ENCODE results near the gene DEDD. TPM values are rescaled to one million over a fixed set of nuclear protein-coding genes. Genes with fewer than 3 reads are reported as not detected.

The DEDD gene
- total RNA-seq, 1 donor from 2014 or later, result 40.9 TPM

DNA sequence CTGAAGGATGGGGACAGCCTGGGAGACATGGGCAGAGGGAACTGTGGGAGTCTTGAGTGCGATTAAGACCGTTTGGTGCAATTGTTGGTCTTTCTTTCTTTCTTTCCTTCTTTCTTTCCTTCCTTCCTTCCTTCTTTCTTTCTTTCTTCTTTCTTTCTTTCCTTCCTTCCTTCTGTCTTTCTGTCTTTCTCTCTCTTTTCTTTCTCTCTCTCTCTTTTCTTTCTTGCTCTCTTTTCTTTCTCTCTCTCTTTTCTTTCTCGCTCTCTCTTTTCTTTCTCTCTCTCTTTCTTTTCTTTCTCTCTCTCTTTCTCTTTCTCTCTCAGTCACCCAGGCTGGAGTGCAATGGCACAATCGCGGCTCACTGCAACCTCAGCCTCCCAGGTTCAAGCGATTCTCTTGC lies 37.2 kb downstream of the DEDD start:
- Histone ChIP-seq H3K9ac (ENCODE audit: low read length) (no peak overlapping the region), H4K20me1 (ENCODE audit: insufficient read depth, low read length) (peaks cover 13% of the 10 kb centered on the region), H2AFZ (ENCODE audit: low read depth, low read length) (no peak overlapping the region), H3K4me1 (ENCODE audit: insufficient read depth, low read length) (peaks cover 27% of the 10 kb centered on the region), H3K9me3 (ENCODE audit: insufficient read depth, low read depth, low read length) (no peaks in the 10 kb centered on the region), H3K4me3 (ENCODE audit: insufficient read depth, low read depth, low read length) (no peak overlapping the region), H3K36me3 (ENCODE audit: insufficient read depth, low read length) (peaks cover 5% of the 10 kb centered on the region), H3K27me3 (ENCODE audit: insufficient read depth, low read length) (no peaks in the 10 kb centered on the region), H3K79me2 (ENCODE audit: insufficient read depth, low read length) (no peaks in the 10 kb centered on the region), H3K4me2 (ENCODE audit: low read length) (no peak overlapping the region), H3K27ac (ENCODE audit: low read depth, low read length) (no peak overlapping the region)
- H3K27ac Mint-ChIP-seq (ENCODE audit: unreplicated experiment), result peak overlapping the region; percentile 63
- TF ChIP-seq EZH2 (IDR thresholded peaks at IDR 0.05; ENCODE audit: insufficient read depth, low read length) (no peak), CTCF (IDR thresholded peaks at IDR 0.05; ENCODE audit: insufficient read depth, low read depth, low read length) (no peak)
- peaks cover 38% of the 10 kb centered on the region for H3K4me1 Mint-ChIP-seq (ENCODE audit: low read depth, unreplicated experiment)
- FAIRE-seq (no peak), DNase-seq (ENCODE audit: low read depth) (no peak)
- H3K4me3 Mint-ChIP-seq (ENCODE audit: unreplicated experiment), result peak overlapping the region; percentile 45
- H3K9me3 Mint-ChIP-seq (ENCODE audit: unreplicated experiment), result no peaks in the 10 kb centered on the region
- no peaks in the 10 kb centered on the region for H3K36me3 Mint-ChIP-seq (ENCODE audit: low read depth, unreplicated experiment)
- no peaks in the 10 kb centered on the region for H3K27me3 Mint-ChIP-seq (ENCODE audit: low read depth, unreplicated experiment)

DNA sequence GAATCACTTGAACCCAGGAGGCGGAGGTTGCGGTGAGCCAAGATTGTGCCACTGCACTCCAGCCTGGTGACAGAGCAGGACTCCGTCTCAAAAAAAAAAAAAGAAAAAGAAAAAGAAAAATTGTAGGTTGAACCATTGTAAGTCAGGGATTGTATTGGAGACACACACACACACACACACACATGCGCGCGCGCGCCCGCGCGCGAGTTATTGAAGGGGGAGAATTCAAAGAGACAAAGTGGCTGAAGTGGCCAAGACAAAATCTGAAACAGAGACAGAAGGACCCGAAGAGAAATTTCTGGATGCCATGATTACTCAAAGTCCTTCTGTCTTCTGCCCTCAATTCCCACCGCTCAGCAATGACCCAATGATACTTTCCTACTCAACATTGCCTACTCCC lies 38.0 kb downstream of the DEDD start:
- Histone ChIP-seq H3K27me3 (ENCODE audit: insufficient read depth, low read length) (no peaks in the 10 kb centered on the region), H3K4me2 (ENCODE audit: low read length) (no peak overlapping the region), H3K4me3 (ENCODE audit: insufficient read depth, low read depth, low read length) (no peak overlapping the region), H3K9ac (ENCODE audit: low read length) (no peak overlapping the region), H4K20me1 (ENCODE audit: insufficient read depth, low read length) (peaks cover 7% of the 10 kb centered on the region), H3K9me3 (ENCODE audit: insufficient read depth, low read depth, low read length) (no peaks in the 10 kb centered on the region), H3K79me2 (ENCODE audit: insufficient read depth, low read length) (no peaks in the 10 kb centered on the region), H3K36me3 (ENCODE audit: insufficient read depth, low read length) (no peaks in the 10 kb centered on the region), H3K27ac (ENCODE audit: low read depth, low read length) (no peak overlapping the region), H3K4me1 (ENCODE audit: insufficient read depth, low read length) (peaks cover 27% of the 10 kb centered on the region), H2AFZ (ENCODE audit: low read depth, low read length) (no peak overlapping the region)
- DNase-seq (ENCODE audit: low read depth) (no peak), FAIRE-seq (no peak)
- Mint-ChIP-seq H3K36me3 (ENCODE audit: low read depth, unreplicated experiment) (no peaks in the 10 kb centered on the region), H3K4me3 (ENCODE audit: unreplicated experiment) (no peak overlapping the region), H3K9me3 (ENCODE audit: unreplicated experiment) (no peaks in the 10 kb centered on the region), H3K27ac (ENCODE audit: unreplicated experiment) (no peak overlapping the region), H3K27me3 (ENCODE audit: low read depth, unreplicated experiment) (no peaks in the 10 kb centered on the region), H3K4me1 (ENCODE audit: low read depth, unreplicated experiment) (peaks cover 38% of the 10 kb centered on the region)
- no peak for TF ChIP-seq EZH2 (IDR thresholded peaks at IDR 0.05; ENCODE audit: insufficient read depth, low read length)
- TF ChIP-seq CTCF (IDR thresholded peaks at IDR 0.05; ENCODE audit: insufficient read depth, low read depth, low read length), result no peak

GRCh38 chr1:161092621-161093028 lies 39.8 kb downstream of the DEDD start:
- no peak for DNase-seq (ENCODE audit: low read depth)
- H2AFZ ChIP-seq (ENCODE audit: low read depth, low read length), result no peak overlapping the region
- H3K4me3 ChIP-seq (ENCODE audit: insufficient read depth, low read depth, low read length), result no peak overlapping the region
- no peak overlapping the region for H3K9ac ChIP-seq (ENCODE audit: low read length)
- peaks cover 13% of the 10 kb centered on the region for H3K4me1 ChIP-seq (ENCODE audit: insufficient read depth, low read length)
- no peaks in the 10 kb centered on the region for H3K9me3 ChIP-seq (ENCODE audit: insufficient read depth, low read depth, low read length)
- H3K4me1 Mint-ChIP-seq (ENCODE audit: low read depth, unreplicated experiment), result peaks cover 53% of the 10 kb centered on the region
- H3K4me2 ChIP-seq (ENCODE audit: low read length), result peak overlapping the region; percentile 65
- H3K79me2 ChIP-seq (ENCODE audit: insufficient read depth, low read length), result no peaks in the 10 kb centered on the region
- H3K27ac Mint-ChIP-seq (ENCODE audit: unreplicated experiment), result peak overlapping the region; percentile 53
- H3K36me3 Mint-ChIP-seq (ENCODE audit: low read depth, unreplicated experiment), result no peaks in the 10 kb centered on the region
- H3K27me3 Mint-ChIP-seq (ENCODE audit: low read depth, unreplicated experiment), result no peaks in the 10 kb centered on the region
- FAIRE-seq, result no peak
- no peaks in the 10 kb centered on the region for H4K20me1 ChIP-seq (ENCODE audit: insufficient read depth, low read length)
- H3K9me3 Mint-ChIP-seq (ENCODE audit: unreplicated experiment), result no peaks in the 10 kb centered on the region
- no peak overlapping the region for H3K27ac ChIP-seq (ENCODE audit: low read depth, low read length)
- H3K27me3 ChIP-seq (ENCODE audit: insufficient read depth, low read length), result no peaks in the 10 kb centered on the region
- H3K36me3 ChIP-seq (ENCODE audit: insufficient read depth, low read length), result no peaks in the 10 kb centered on the region
- H3K4me3 Mint-ChIP-seq (ENCODE audit: unreplicated experiment), result peak overlapping the region; percentile 12
- no peak for TF ChIP-seq EZH2 (IDR thresholded peaks at IDR 0.05; ENCODE audit: insufficient read depth, low read length)
- no peak for TF ChIP-seq CTCF (IDR thresholded peaks at IDR 0.05; ENCODE audit: insufficient read depth, low read depth, low read length)
